OCI-LY7 (cell line): Measurements from ENCODE around the gene PDRG1.

Experiments
- CTCF ChIP-seq: fragments of 200-600 bp; sonication (generic); conservative IDR thresholded peaks from 2 replicates; pipeline ENCODE4 v1.5.1; 2014; ENCODE audit warnings: mild to moderate bottlenecking, antibody characterized with exemption, low read length, moderate library complexity, mixed read lengths
- EZH2phosphoT487 ChIP-seq: fragments of 200-600 bp; sonication (generic); IDR thresholded peaks from 2 replicates; pipeline ENCODE4 v1.6.1; 2018; ENCODE audit warnings: low read depth, borderline replicate concordance, mild to moderate bottlenecking, mixed run types, antibody characterized with exemption, low read length, moderate library complexity, mixed read lengths

- TF ChIP-seq CTCF (no peak), EZH2phosphoT487 (no peak)
Observed at GRCh38 chr20:31922588-31922987, 29.3 kb downstream of the PDRG1 start.
